Liver (tissue), 3 donors: Measurements from ENCODE around the gene RAD9A.

Experiments used
- CTCF ChIP-seq: fragments of 150-350 bp; IDR thresholded peaks from 2 replicates; pipeline ENCODE4 v1.5.1; 2017; ENCODE audit warnings: improper control_type of control experiment, low read depth, low read length; ENCODE audit not compliant: missing input control
- EGR1 ChIP-seq, 2 donors: IDR thresholded peaks; 2 replicates each; pipeline ENCODE4 v1.6.1; 2016 to 2018; ENCODE audit warnings: antibody characterized with exemption in 2 of 2, low read depth in 2 of 2
- GABPA ChIP-seq, 2 donors: IDR thresholded peaks in 1 of 2; conservative IDR thresholded peaks in 1 of 2; 2 replicates each; pipeline ENCODE4 v1.6.1; 2016; ENCODE audit warnings: antibody characterized with exemption in 2 of 2, mild to moderate bottlenecking in 1 of 2, moderate library complexity in 1 of 2
- MAX ChIP-seq: IDR thresholded peaks from 2 replicates; pipeline ENCODE4 v1.6.1; 2016; ENCODE audit warnings: antibody characterized with exemption
- TAF1 ChIP-seq: conservative IDR thresholded peaks from 2 replicates; pipeline ENCODE4 v1.6.1; 2016; ENCODE audit warnings: antibody characterized with exemption, mild to moderate bottlenecking
- YY1 ChIP-seq: IDR thresholded peaks from 2 replicates; pipeline ENCODE4 v1.6.1; 2016; ENCODE audit warnings: antibody characterized with exemption, mild to moderate bottlenecking
- TF ChIP-seq, protein P1 (sequence below): IDR thresholded peaks from 2 replicates; pipeline ENCODE4 v1.6.1; 2016; ENCODE audit warnings: antibody characterized with exemption, mild to moderate bottlenecking
- TF ChIP-seq, protein P2 (sequence below): IDR thresholded peaks from 2 replicates; pipeline ENCODE4 v1.6.1; 2016; ENCODE audit warnings: antibody characterized with exemption
- donor health status: healthy.
- donor health status: healthy.

DNA sequence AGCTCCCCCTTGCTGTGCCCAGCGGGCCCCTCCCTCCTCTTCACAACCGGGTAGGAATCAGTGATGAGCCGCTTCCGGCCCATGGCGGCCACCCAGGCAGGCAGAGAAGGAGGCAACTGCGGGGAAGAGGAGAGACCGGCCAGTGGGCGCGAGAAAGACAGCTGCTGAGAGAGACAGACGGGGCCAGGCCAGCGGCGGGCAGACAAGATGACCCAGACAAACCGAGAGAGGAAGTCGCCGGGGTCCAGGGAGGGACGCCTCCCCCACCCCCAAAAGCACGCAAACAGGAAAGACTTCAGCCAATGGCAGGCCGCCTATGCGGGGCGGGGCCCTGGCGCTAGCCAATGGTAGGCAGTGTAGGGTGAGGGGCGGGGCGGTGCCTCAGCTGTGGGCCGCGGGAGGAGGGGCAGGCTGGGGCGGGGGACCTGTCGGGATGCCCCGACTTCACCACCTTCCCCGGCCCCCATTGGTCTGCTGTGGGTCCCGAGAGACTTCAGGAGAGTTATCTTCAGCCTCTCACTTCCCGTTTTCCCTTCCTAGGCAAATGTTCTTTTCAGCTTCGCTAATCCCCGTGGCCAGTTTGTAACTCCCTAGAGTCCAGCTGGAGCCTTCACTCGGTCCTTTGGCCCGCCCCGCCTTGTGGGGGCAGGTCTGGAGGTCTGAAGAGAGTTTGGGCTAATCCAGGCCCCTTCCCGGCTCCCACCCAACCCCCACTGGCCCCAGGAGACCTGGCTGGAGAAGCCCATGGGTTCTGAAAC is 38.3 kb upstream of the RAD9A start, which contains the start of gene POLD4:
- TF ChIP-seq, protein P1, sequence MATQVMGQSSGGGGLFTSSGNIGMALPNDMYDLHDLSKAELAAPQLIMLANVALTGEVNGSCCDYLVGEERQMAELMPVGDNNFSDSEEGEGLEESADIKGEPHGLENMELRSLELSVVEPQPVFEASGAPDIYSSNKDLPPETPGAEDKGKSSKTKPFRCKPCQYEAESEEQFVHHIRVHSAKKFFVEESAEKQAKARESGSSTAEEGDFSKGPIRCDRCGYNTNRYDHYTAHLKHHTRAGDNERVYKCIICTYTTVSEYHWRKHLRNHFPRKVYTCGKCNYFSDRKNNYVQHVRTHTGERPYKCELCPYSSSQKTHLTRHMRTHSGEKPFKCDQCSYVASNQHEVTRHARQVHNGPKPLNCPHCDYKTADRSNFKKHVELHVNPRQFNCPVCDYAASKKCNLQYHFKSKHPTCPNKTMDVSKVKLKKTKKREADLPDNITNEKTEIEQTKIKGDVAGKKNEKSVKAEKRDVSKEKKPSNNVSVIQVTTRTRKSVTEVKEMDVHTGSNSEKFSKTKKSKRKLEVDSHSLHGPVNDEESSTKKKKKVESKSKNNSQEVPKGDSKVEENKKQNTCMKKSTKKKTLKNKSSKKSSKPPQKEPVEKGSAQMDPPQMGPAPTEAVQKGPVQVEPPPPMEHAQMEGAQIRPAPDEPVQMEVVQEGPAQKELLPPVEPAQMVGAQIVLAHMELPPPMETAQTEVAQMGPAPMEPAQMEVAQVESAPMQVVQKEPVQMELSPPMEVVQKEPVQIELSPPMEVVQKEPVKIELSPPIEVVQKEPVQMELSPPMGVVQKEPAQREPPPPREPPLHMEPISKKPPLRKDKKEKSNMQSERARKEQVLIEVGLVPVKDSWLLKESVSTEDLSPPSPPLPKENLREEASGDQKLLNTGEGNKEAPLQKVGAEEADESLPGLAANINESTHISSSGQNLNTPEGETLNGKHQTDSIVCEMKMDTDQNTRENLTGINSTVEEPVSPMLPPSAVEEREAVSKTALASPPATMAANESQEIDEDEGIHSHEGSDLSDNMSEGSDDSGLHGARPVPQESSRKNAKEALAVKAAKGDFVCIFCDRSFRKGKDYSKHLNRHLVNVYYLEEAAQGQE: peak; percentile 60
- TF ChIP-seq CTCF (no peak), YY1 (peak; percentile 83), MAX (peak; percentile 17), EGR1 (IDR thresholded peaks at IDR 0.05; ENCODE audit: low read depth in 2 of 2) (no peak), GABPA (IDR thresholded peaks at IDR 0.05 in 1 of 2, conservative IDR thresholded peaks at IDR 0.05 in 1 of 2) (peak in 1 of 2 donors; percentile 68), TAF1 (peak; percentile 57)
- TF ChIP-seq, protein P2, sequence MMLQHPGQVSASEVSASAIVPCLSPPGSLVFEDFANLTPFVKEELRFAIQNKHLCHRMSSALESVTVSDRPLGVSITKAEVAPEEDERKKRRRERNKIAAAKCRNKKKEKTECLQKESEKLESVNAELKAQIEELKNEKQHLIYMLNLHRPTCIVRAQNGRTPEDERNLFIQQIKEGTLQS: no peak
